CD4-positive, alpha-beta T cell treated with Interleukin-15 for 1 hour (primary cell): ENCODE measurements around the gene PRSS53.
A peak's percentile ranks its signal among the peaks of the same experiment; 100 is the strongest.
"Not testable (repeated sequence)": the region's sequence is repeated elsewhere in the genome, so short reads cannot be mapped to it uniquely, and the experiment has no call there.

Experiments used
- DNase-seq: peaks from one replicate; pipeline ENCODE4 v3.0.0-alpha.2; 2020

The PRSS53 gene

DNA sequence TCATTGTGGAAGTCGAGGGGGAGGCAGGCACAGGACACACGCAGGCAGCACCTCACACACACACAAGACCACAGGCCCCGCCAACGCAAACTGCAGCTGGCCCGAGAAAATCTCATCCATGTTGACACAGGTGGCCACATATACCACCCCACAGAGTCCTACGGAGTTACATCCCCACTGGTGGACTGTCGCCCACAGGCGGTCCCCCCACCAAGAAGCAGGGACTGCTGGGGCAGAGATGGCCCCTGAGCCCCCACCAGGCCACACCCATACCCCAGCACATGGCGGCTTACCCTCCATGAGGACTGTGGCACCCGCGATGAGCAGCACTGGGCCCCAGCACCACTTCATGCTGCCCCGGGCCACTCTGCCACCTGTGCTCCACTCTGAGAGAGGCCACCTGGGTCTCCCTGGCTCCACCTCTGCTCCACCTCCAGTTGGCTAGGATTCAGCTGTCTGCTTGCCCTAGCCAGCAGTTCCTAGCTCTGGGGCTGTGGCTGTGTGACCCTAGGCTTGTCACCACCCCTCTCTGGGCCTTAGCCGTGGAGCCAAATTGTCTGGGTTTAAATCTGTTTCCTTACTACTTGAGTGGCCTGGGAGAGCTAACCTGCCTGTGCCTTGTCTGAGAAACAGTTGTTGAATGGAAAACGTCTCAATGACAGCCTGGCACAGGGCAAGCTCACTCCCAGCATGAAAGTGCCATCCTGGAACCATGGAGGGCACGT, at the start of gene PRSS53:
PRSS53 (minus strand) TSS at position 485 of the 725 bp plus-strand sequence; CDS start at position 351, 134 bp downstream.
- no peak for DNase-seq

DNA sequence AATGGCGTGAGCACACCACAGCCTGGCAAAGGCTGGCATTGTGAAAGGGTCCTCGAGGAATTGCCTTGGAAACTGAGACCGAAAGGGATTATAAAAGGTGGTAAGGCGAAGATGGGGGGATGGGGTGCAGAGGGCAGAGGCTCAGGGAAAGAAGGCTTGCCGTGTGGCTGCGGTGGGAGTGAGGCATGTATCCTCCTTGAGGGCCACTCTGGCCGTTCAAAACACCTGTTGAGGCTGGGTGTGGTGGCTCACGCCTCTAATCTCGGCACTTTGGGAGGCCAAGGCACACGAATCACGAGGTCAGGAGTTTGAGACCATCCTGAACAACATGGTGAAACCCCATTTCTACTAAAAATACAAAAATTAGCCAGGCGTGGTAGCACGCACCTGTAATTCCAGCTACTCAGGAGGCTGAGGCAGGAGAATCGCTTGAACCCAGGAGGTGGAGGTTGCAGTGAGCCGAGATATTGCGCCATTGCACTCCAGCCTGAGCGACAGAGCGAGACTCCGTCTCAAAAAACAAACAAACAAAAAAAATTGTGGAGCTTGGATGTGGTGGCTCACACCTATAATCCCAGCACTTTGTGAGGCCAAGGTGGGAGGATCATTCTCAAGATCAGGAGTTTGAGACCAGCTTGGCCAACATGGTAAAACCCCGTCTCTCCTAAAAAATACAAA, 48.2 kb upstream of the PRSS53 start:
- not testable (repeated sequence) for DNase-seq

DNA sequence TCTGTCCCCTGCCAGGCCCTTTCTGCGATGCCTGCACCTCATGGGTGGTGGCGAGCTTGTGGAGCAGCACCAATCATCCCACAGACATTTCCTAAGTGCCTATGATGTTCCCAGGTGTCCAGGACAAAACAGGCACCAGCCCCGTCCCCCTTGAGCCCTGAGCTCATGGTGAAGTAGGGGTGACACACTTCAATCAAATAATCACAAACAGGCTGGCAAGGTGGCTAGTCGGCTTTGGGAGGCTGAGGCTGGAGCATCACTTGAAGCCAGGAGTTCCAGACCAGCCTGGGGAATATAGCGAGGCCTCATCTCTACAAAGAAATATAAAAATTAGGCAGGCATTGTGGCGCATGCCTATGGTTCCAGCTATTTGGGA, 47.5 kb upstream of the PRSS53 start:
- DNase-seq, result no peak

DNA sequence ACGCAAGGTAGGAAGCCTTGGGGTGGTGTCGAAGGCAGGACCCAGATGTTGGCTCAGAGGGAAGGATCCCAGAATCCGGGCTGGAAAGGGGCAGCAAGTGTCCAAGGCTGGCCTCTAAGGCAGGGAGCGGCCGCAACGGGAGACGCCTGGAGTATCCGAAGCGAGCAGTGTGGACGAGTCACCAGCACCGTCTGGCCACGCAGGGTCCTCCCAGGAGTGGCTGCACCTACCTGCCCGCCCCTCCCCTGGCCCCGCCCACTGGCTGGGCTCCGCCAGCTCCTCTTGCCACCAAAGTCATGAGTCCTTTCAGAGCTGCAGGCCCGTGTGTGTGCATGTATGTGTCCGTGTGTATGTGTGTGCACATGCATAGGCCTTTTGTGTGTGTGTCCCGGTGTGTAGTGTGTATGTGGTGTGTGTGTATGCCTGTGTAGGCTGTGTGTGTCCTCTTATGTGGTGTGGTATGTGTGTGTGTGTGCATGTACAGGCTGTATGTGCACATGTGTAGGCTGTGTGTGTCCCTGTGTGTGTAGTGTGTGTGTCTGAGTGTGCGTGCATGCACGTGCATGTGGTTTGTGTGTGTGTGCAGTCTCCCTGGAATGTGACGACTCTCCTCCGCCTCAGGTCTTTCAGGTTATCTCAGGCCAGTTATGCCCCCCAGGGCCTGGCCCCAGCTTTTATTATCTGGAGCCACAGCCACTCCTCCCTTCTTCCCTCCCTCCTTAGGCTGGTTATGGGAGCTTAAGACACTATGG, 47.0 kb upstream of the PRSS53 start, which contains the start of gene PRSS8:
PRSS8 (minus strand) TSS at position 193 of the 752 bp plus-strand sequence. CDS start 229 bp downstream, outside the sequence.
- no peak for DNase-seq

DNA sequence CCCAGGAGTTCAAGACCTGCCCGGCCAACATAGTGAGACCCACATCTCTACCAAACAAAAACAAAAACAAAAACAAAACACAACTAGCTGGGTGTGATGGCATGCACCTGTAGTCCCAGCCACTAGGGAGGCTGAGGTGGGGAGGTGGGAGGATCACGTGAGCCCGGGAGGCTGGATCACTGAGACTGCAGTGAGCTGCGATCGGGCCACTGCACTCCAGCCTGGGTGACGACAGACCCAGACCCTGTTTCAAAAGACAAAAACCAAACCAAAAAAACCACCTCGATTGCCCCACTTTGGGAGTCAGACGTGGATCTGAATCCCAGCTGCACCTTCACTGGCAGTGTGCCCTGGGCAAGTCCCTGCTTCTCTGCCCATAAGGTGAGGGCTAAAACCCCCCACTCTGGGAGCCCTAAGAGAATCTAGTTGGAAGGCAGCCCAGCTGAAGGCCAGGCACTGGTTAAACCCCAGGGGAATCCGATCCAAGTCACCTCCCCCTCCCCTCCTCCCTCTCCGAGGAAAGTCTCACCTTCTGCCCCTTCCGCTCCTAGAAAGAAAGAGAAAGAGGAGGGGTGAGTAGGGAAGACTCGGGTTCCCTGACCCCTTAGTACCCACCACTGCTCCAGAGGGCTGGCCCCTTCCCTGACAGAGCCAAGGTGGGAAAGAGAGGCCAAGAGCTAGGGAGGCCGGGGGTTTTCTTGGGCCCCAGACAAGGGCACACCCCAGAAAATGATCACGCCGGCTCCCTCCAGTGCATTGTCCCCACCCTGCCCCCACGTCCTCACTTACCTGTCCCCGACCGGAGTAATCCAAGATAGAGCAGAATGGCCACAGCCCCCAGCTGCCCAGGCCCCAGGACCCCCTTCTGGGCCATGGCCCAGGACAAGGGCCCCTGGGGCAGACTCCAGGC, 46.1 kb upstream of the PRSS53 start:
- no peak for DNase-seq

DNA sequence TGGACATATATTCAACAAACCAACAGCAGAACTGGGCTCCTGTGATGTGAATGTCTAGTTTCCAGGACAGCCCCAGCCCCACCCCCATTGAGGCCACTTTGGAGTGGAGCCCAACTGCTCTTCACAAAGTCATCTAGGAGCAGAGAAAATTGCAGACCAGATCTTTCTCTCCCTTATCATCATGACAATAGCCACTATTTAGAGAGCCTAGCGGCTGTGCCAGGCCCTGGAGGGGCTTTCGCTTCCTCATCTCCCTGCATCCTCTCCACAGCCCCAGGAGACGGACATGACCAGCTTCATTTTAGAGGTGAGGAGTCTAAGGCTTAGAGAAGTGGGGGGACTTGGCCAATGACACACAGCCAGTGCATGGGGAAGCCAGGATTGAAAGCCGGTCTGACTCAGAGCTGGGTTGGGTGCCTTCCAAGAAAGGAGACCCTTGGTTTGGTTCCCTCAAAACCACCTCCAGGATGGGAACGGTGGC, 45.4 kb upstream of the PRSS53 start:
- DNase-seq, result peak; percentile 52

DNA sequence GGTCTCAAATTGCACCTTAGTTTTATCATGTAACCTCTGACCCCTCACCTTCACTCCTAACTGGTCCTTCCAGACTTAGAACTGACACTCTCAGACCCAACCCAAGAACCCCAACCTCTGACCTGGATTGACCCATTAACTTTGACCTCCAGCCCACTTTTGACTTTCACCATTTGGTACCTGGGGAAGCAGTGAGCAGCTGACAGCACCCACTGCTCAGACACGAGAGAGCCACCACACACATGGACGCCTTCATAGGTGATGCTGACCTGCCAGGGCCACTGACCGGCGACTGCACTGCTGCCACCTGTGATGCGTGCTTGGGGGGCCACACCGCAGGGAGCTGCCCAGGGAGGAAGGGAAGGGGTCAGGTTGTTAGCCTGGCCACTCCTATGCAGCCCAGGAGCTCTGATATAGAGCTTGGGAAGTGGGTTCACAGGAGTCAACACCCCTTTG, 44.3 kb upstream of the PRSS53 start:
- no peak for DNase-seq

DNA sequence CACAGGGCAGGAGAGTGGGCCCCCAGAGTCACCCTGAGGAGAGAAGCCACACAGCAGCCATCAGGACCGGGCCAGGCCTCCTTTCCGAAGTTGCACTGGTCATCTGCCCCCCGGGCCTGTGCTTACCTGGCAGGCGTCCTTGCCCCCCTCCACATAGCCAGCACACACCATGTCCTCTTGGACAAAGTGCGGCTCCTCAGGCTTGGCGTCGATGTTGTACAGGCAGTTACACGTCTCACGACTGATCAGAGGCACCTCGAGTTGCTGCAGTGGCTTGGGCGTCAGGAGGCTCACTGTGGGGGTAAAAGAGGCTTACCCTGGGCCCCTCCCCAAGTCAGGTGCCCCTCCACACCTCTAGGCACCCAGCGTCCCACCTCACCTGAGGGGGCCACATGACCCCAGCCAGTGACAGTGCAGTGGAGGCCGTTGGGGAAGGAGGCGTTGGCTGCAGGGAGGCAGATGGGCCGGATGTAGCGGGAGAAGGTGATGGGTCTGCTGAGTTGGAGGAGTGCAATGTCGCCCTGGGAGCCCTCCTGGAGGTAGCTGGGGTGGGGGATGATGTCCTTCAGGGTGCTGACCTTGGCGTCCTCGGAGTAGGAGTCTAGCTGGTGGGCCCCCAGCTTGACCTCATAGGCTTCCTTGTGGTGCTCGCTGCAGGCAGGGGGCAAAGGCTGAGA, 43.7 kb upstream of the PRSS53 start:
- DNase-seq, result no peak

DNA sequence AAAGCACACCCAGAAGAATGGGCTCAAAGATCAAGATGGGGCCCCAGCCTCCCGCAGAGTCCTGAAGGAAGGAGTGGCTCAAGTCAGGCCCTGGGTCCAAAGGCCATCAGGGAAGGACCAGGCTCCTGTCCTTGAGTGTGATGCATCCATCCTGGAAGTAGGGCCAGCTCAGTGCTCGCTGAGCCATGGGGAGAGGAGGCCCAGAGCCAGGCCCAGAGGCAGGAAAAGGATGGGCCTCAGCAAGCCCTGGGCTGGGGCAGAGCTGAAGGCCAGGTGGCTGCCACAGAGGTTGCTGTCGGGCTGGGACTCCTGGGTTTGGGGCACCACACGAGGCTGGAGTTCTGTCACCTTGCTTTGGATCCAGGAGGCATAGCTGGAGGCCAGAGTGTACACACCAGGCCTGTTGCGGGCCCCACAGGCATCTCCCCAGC, 43.1 kb upstream of the PRSS53 start:
- no peak for DNase-seq

DNA sequence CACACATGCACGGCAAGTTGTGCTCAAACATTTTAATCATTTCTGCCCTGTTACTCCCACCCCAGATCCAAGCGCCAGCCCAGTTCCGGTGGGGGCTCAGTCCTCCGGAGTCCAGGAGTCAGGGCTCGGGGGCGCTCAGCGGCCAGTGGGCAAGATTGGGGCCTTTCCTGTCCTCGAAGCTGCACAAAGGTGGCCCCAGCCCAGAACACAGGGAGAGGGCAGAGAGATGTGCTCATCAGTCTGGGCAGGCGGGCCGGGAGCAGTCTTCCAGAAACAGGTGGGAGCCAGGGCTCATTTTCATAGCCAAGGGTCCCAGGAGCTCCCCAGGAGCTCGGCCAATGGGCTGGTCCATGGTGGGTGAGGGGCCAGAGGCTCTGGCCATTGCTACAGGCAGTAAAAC, 42.7 kb upstream of the PRSS53 start:
- no peak for DNase-seq

DNA sequence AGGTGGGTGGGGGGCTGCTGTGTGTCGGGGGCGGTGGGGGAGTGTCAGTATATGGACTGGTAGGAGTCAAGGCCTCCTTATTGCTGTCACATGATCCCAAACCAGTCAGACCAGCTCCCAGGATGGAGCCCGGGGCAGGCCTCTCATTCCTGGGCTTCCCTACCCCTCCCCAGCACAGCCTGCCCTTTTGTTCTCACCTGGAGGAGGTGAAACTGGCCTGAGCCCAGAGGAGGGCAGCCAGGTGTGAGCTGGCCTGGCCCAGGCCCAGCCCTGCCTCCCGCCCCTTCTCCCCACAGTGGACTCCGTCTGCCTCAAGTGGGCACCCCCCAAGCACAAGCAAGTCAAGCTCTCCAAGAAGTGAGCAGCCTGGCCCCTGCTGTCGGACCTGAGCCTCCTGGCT, 42.2 kb upstream of the PRSS53 start:
- no peak for DNase-seq

DNA sequence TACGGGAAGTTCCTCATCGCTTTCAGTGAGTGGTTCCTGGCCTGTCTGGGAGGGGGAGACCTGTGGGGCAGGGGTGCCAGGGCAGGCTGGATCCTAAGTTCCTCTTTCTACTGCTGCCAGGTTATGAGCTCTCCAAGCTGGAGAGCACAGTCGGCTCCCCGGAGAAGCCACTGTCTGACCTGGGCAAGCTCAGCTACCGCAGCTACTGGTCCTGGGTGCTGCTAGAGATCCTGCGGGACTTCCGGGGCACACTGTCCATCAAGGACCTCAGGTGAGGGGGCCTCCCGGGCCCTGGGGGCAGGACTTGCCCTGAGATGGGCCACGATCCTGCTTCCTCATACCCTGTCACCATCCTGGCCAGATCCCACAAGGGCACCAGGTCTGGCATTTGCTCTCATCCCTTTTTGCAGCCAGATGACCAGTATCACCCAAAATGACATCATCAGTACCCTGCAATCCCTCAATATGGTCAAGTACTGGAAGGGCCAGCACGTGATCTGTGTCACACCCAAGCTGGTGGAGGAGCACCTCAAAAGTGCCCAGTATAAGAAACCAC, 41.7 kb upstream of the PRSS53 start:
- peak; percentile 45 for DNase-seq

DNA sequence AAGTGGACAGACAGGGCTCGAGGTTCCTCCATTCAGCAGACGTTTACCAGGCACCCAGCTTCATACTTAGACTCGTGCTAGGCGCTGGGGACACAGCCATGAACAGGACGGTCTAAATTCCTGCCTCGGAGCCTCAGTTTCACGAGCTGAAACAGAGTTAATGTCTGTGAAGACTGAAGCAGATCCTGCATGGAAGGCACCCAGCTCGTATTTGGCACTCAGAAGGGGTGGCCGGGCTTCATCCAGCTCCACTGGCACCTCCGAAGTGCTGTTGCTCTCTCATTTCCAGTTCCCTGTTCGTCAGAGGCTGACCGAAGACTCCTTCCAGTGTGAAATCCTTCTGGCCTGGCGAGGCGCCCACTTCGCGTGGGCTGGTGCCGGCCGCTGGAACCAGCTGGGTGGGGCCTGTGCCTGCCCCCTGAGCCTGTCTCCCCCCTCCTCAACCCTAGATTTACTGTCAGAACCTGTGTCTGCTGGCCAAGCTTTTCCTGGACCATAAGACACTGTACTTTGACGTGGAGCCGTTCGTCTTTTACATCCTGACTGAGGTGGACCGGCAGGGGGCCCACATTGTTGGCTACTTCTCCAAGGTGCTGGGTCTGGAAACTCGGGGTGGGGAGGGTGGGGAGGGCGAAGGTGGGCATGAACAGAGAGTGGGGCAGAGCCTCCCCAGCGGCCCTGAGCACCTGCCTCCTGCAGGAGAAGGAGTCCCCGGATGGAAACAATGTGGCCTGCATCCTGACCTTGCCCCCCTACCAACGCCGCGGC, 41.0 kb upstream of the PRSS53 start:
- no peak for DNase-seq

DNA sequence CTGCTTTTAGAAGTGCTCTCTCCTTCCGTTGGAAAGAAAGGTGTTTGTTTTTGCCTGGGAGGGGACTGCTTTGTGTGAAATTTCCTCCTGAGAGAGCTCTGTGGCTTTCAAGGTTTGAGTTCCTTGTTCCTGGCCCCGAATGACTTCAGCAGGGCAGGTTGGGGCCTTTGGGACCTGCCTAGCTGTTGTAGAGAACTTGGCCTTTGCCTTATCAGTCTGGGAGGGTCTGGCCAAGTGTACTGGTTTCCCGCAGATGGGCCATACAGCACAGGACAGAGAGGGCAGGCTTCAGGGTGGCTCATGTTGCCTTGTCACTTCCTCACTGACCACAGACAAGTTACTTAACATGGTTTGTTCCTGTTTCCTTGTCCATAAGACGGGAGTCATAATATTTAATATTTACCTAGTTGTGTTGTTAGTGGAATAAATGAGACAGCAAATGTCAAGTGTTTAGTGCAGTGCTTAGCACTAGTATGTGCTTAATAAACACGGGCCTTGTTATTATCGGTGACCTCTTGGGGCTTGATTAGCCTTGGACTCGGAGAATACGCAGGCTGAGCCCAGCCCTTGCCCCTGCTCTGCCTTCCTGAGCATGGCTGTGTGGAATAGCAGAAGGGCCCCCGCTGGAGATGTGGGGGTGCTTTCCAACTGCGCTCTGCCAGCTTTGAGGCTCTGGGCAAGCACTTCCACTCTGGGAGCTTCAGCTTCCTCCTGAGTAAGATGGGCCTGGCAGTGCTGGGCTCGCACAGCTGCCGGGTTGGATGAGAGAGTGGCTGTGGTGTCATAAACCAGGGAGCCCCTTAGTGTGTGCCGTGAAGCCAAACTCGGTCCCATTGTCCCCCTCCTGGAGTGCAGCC, 40.2 kb upstream of the PRSS53 start:
- DNase-seq, result peak; percentile 83

DNA sequence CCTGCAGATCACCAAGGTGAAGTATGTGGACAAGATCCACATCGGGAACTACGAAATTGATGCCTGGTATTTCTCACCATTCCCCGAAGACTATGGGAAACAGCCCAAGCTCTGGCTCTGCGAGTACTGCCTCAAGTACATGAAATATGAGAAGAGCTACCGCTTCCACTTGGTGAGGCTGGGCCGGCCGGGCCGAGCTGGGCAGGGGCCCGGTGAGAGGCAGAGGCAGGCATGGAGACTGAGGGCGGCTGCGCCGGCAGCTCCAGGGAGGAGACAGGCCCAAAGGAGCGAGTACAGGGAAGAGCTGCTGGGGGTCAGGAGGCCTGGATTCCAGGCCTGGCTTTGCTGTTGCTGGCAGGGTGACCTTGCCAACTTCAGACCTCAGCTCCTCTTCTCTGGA, 38.4 kb upstream of the PRSS53 start:
- DNase-seq, result no peak

DNA sequence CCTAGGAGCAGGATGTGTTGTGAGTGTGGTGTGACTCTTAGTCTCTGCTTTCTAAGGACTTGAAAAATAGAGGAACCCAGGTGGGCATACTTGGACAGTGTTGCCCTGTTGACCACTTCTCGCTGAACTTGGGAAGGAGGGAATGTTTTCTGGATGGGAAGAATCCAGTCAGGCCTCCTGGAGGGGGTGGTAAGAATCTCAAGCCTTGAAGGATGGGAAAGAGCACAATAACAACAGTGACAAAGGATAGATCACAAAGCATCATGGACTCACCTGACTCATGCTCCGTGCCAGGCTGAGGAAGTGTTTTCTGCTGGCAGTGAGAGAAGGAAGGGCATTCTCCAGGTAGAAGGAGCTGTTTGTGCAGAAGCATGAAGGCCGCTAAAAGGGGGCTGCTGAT, 37.1 kb upstream of the PRSS53 start:
- no peak for DNase-seq

DNA sequence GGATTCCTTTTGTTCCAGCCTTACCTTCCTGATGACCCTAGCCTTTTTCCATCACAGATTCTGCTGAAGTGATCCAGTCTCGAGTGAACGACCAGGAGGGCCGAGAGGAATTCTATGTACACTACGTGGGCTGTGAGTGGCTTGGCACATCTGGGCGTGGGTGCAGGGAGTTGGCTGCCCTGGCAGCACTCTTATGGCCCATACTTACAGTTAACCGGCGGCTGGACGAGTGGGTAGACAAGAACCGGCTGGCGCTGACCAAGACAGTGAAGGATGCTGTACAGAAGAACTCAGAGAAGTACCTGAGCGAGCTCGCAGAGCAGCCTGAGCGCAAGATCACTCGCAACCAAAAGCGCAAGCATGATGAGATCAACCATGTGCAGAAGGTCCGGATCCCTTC, 31.4 kb upstream of the PRSS53 start:
- DNase-seq, result no peak

DNA sequence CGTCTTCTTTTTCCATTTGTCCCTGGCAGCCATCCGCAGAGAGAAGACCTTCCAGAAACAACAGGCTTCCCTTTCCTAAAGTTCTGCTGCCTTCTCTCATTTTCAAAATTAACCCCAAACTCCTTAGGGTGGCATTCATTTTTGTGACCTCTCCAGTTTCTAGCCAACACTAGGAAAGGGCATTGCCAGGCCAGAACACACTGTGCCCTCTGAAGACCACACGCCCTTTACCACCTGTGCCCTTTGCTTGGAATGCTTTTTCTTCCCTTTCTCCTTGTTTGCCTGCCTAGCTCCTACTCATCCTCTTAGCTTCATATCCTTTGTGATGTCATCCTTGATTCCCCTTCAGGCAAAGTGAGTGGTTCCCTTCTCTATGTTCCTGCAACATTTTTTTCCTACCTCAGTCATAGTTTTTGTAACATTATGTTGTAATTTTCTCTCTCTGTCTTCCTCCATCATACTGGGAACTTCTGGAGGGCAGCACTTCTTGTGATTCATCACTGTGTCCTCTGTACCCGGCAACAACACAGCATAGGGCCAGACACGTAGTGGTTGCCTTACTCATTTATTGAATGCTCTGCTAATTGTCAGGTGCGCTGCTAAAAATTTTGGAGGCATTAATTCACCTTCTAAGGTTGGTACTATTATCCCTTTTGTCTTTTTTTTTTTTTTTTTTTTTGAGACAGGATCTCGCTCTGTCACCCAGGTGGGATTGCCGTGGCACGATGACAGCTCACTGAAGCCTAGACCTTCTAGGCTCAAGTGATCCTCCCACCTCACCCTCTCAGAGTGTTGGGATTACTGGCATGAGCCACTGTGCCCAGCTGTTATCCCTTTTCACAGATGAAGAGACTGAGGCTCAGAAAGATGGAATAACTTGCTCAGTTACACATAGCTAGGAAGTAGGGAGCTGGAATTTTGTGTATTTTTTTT, 29.7 kb upstream of the PRSS53 start:
- DNase-seq, result peak; percentile 47
